Activated effector memory CD4-positive, alpha-beta T cell treated with anti-CD3 and anti-CD28 coated beads, Interleukin-2, amount 50 U/mL, for 16 hours (primary cell): ENCODE results near the gene EFS.
A peak's percentile ranks its signal among the peaks of the same experiment; 100 is the strongest.
"Not testable (repeated sequence)": the region's sequence is repeated elsewhere in the genome, so short reads cannot be mapped to it uniquely, and the experiment has no call there.

Source experiments
- DNase-seq: peaks from one replicate; pipeline ENCODE4 v3.0.0-alpha.2; 2020

EFS gene

GRCh38 chr14:23399136-23399535 is 34.2 kb upstream of the EFS start:
- DNase-seq: no peak

- DNase-seq: no peak
Observed at GRCh38 chr14:23398348-23398747, 33.4 kb upstream of the EFS start.

GRCh38 chr14:23396781-23397407 is 31.9 kb upstream of the EFS start:
- DNase-seq: no peak

GRCh38 chr14:23396126-23396525 is 31.2 kb upstream of the EFS start:
- no peak for DNase-seq

- DNase-seq: no peak
Observed at GRCh38 chr14:23392613-23393012, 27.6 kb upstream of the EFS start.

GRCh38 chr14:23389871-23390270 is 24.9 kb upstream of the EFS start:
- not testable (repeated sequence) for DNase-seq

- DNase-seq: no peak
Observed at GRCh38 chr14:23389396-23389795, 24.4 kb upstream of the EFS start.

- no peak for DNase-seq
Observed at GRCh38 chr14:23388996-23389395, 24.0 kb upstream of the EFS start.

- DNase-seq: no peak
Observed at GRCh38 chr14:23387916-23388882, 23.2 kb upstream of the EFS start.

- DNase-seq: no peak
Observed at GRCh38 chr14:23386999-23387398, 22.0 kb upstream of the EFS start.

GRCh38 chr14:23386266-23386657 is 21.3 kb upstream of the EFS start:
- not testable (repeated sequence) for DNase-seq

- no peak for DNase-seq
Observed at GRCh38 chr14:23385642-23386265, 20.8 kb upstream of the EFS start.

GRCh38 chr14:23385244-23385641 is 20.3 kb upstream of the EFS start:
- no peak for DNase-seq

GRCh38 chr14:23384364-23385080 is 19.6 kb upstream of the EFS start:
- no peak for DNase-seq

GRCh38 chr14:23382731-23383440 is 17.9 kb upstream of the EFS start:
- DNase-seq: no peak

GRCh38 chr14:23382276-23382675 is 17.3 kb upstream of the EFS start:
- DNase-seq: no peak

- DNase-seq: no peak
Observed at GRCh38 chr14:23381871-23382270, 16.9 kb upstream of the EFS start.

GRCh38 chr14:23380976-23381375 is 16.0 kb upstream of the EFS start:
- no peak for DNase-seq

GRCh38 chr14:23380197-23380914 is 15.4 kb upstream of the EFS start:
- DNase-seq: no peak

- peak; percentile 87 for DNase-seq
Observed at GRCh38 chr14:23379366-23380196, 14.6 kb upstream of the EFS start.
